OCI-LY7 (cell line): Measurements from ENCODE around the gene SMYD4. TPM values are rescaled to one million over a fixed set of nuclear protein-coding genes. Genes with fewer than 3 reads are reported as not detected.
"Not testable (repeated sequence)": the region's sequence is repeated elsewhere in the genome, so short reads cannot be mapped to it uniquely, and the experiment has no call there.

Experiments used
- BruUV-seq: library from RNA; stranded (reverse); fragments of 400-500 nt; replicated peaks from 2 replicates; lab custom pipeline; 2021; lab: Mats Ljungman, UMichigan
- CTCF ChIA-PET: fragments of 300-600 bp; sonication (Branson Sonifier 250); formaldehyde crosslinking; loops from one replicate; lab custom pipeline; 2022; ENCODE audit warnings: antibody characterized with exemption; ENCODE audit not compliant: unreplicated experiment; lab: Charles Lee
- POLR2A ChIA-PET: fragments of 300-600 bp; sonication (Branson Sonifier 250); formaldehyde crosslinking; loops from one replicate; lab custom pipeline; 2022; ENCODE audit warnings: antibody characterized with exemption; lab: Charles Lee
- DNase-seq: peaks from one replicate; pipeline ENCODE4 v3.0.0-alpha.2; 2015; ENCODE audit warnings: low spot score
- H2AFZ ChIP-seq: fragments of 200-600 bp; sonication (generic), shearing (Covaris generic); 2 replicates; pipeline ENCODE4 v1.6.1; 2014; ENCODE audit warnings: mild to moderate bottlenecking, antibody characterized with exemption, low read length, moderate library complexity
- H3K27ac ChIP-seq: fragments of 200-600 bp; sonication (generic); 2 replicates; pipeline ENCODE4 v1.5.1; 2014; ENCODE audit warnings: mixed run types, low read depth, mild to moderate bottlenecking, moderate library complexity, low read length, inconsistent platforms; ENCODE audit not compliant: poor library complexity, severe bottlenecking
- H3K36me3 ChIP-seq: fragments of 200-600 bp; sonication (generic); 2 replicates; pipeline ENCODE4 v1.6.1; 2014; ENCODE audit warnings: mild to moderate bottlenecking, antibody characterized with exemption, low read length, moderate library complexity, mixed read lengths; ENCODE audit not compliant: insufficient read depth
- H3K4me1 ChIP-seq: fragments of 200-600 bp; sonication (generic); 2 replicates; pipeline ENCODE4 v1.5.1; 2014; ENCODE audit warnings: mild to moderate bottlenecking, low read length; ENCODE audit not compliant: insufficient read depth, poor library complexity, severe bottlenecking
- H3K4me2 ChIP-seq: fragments of 200-600 bp; sonication (generic); 2 replicates; pipeline ENCODE4 v1.6.1; 2014; ENCODE audit warnings: mild to moderate bottlenecking, low read length
- H3K4me3 ChIP-seq: fragments of 200-600 bp; sonication (generic); 2 replicates; pipeline ENCODE4 v1.5.1; 2014; ENCODE audit warnings: mild to moderate bottlenecking, low read depth, low read length; ENCODE audit not compliant: poor library complexity, severe bottlenecking
- H3K79me2 ChIP-seq: fragments of 200-600 bp; sonication (generic); 2 replicates; pipeline ENCODE4 v1.6.1; 2016; ENCODE audit warnings: low read depth, mild to moderate bottlenecking, low read length, moderate library complexity, mixed read lengths; ENCODE audit not compliant: insufficient read depth
- H3K9me2 ChIP-seq: fragments of 200-600 bp; sonication (generic); 2 replicates; pipeline ENCODE4 v1.6.1; 2016; ENCODE audit warnings: mild to moderate bottlenecking, low read length, mixed read lengths; ENCODE audit not compliant: insufficient read depth
- H3K9me3 ChIP-seq: fragments of 200-600 bp; sonication (generic); 2 replicates; pipeline ENCODE4 v1.6.1; 2014; ENCODE audit warnings: mild to moderate bottlenecking, mixed run types, low read length, mixed read lengths
- H4K20me1 ChIP-seq: fragments of 200-600 bp; sonication (generic); 2 replicates; pipeline ENCODE4 v1.6.1; 2014; ENCODE audit warnings: mild to moderate bottlenecking, antibody characterized with exemption, low read length, moderate library complexity, mixed read lengths; ENCODE audit not compliant: insufficient read depth
- CTCF ChIP-seq: fragments of 200-600 bp; sonication (generic); conservative IDR thresholded peaks from 2 replicates; pipeline ENCODE4 v1.5.1; 2014; ENCODE audit warnings: mild to moderate bottlenecking, antibody characterized with exemption, low read length, moderate library complexity, mixed read lengths
- EZH2phosphoT487 ChIP-seq: fragments of 200-600 bp; sonication (generic); IDR thresholded peaks from 2 replicates; pipeline ENCODE4 v1.6.1; 2018; ENCODE audit warnings: low read depth, borderline replicate concordance, mild to moderate bottlenecking, mixed run types, antibody characterized with exemption, low read length, moderate library complexity, mixed read lengths
- intact Hi-C: fragments of 100-400 bp; cut with micrococcal nuclease; formaldehyde crosslinking; loops from one replicate; pipeline ENCODE4 v1.10.0; 2022; ENCODE audit not compliant: unreplicated experiment
- total RNA-seq, 2 experiments: library from RNA; depleted of rRNA in 1 of 2; stranded (reverse); fragments of >200 nt in 1 of 2; shearing (Covaris generic) in 1 of 2; gene quantifications; 2 replicates each; pipeline ENCODE4 v1.2.3, GENCODE V29; 2014 to 2022

SMYD4 gene
- total RNA-seq, 2 experiments from 2014 or later, result 27.5 to 33.5 TPM

GRCh38 chr17:1774390-1775176 is 55.1 kb downstream of the SMYD4 start:
- BruUV-seq, result no TSS peak
- CTCF ChIA-PET, result no interaction called here

GRCh38 chr17:1773696-1774181 is 56.0 kb downstream of the SMYD4 start:
- Histone ChIP-seq H3K27ac (no peak overlapping the region), H3K79me2 (no peaks in the 10 kb centered on the region), H3K4me3 (no peak overlapping the region), H3K36me3 (peaks cover 25% of the 10 kb centered on the region; the same call in 1 of the 2 replicates), H3K4me1 (peaks cover 7% of the 10 kb centered on the region), H4K20me1 (no peaks in the 10 kb centered on the region), H3K4me2 (no peak overlapping the region), H3K9me2 (no peaks in the 10 kb centered on the region), H3K9me3 (no peaks in the 10 kb centered on the region), H2AFZ (no peak overlapping the region)
- CTCF ChIA-PET, result no interaction called here
- no TSS peak for BruUV-seq
- POLR2A ChIA-PET, result interaction anchor here (0.7 to 1.4 kb wide), 2 partner anchors 8 to 22 kb away, joined by 3 read pairs; no protein-coding TSS in a partner anchor
- intact Hi-C loops, result loop anchor here (5.0 kb wide), 1 partner anchor 51 kb away; the partner anchor contains the start of gene WDR81
- TF ChIP-seq CTCF, result no peak
- no peak for TF ChIP-seq EZH2phosphoT487
- DNase-seq, result no peak

More at GRCh38 chr17:1774390-1775176, 55.1 kb downstream of the SMYD4 start:
- TF ChIP-seq EZH2phosphoT487, result no peak
- no peak for TF ChIP-seq CTCF
- no peak overlapping the region for H3K27ac ChIP-seq
- H3K79me2 ChIP-seq, result no peaks in the 10 kb centered on the region
- H3K4me1 ChIP-seq, result peaks cover 7% of the 10 kb centered on the region
- intact Hi-C loops, result loop anchor here (5.0 kb wide), 1 partner anchor 52 kb away; the partner anchor contains the start of gene WDR81
- H3K9me3 ChIP-seq, result no peaks in the 10 kb centered on the region
- no peak for DNase-seq
- no peak overlapping the region for H2AFZ ChIP-seq
- POLR2A ChIA-PET, result interaction anchor here (0.7 to 1.4 kb wide), 2 partner anchors 9 to 23 kb away, joined by 3 read pairs; no protein-coding TSS in a partner anchor
- H3K4me2 ChIP-seq, result no peak overlapping the region
- H4K20me1 ChIP-seq, result no peaks in the 10 kb centered on the region
- H3K9me2 ChIP-seq, result no peaks in the 10 kb centered on the region
- peaks cover 28% of the 10 kb centered on the region; the same call in 1 of the 2 replicates for H3K36me3 ChIP-seq
- H3K4me3 ChIP-seq, result no peak overlapping the region

GRCh38 chr17:1773000-1773695 is 56.6 kb downstream of the SMYD4 start:
- DNase-seq, H3K9me3 ChIP-seq, H3K4me3 ChIP-seq, H3K4me1 ChIP-seq, H2AFZ ChIP-seq, BruUV-seq, H3K79me2 ChIP-seq, CTCF ChIA-PET, H3K9me2 ChIP-seq, H3K4me2 ChIP-seq, H3K27ac ChIP-seq, H4K20me1 ChIP-seq: not testable (repeated sequence)
- intact Hi-C loops, result loop anchor here (5.0 kb wide), 1 partner anchor 51 kb away; the partner anchor contains the start of gene WDR81
- peaks cover 19% of the 10 kb centered on the region; the same call in 1 of the 2 replicates for H3K36me3 ChIP-seq
- POLR2A ChIA-PET, result interaction anchor here (1.4 kb wide), 1 partner anchor 21 kb away, joined by 3 read pairs; no protein-coding TSS in a partner anchor
